Lung (tissue), 12 donors: ENCODE data around the gene RERE. TPM values are rescaled to one million over a fixed set of nuclear protein-coding genes. Genes with fewer than 3 reads are reported as not detected.
A peak's percentile ranks its signal among the peaks of the same experiment; 100 is the strongest.

Experiments used
- ATAC-seq: fragments of 200-7000 bp; cut with Tn5 transposase; one replicate; pipeline ENCODE4 v1.9.1; 2020; ENCODE audit warnings: moderate number of reproducible peaks; ENCODE audit not compliant: insufficient read depth, low FRiP score
- DNase-seq, 3 donors: peaks; one replicate each; pipeline ENCODE4 v3.0.0-alpha.2; 2013 to 2017
- H3K27ac ChIP-seq, 2 donors: one replicate each; pipeline ENCODE4 v1.5.1; 2013; ENCODE audit warnings: mild to moderate bottlenecking in 2 of 2, moderate library complexity in 2 of 2, control low read depth in 1 of 2, inconsistent platforms in 1 of 2, low read depth in 1 of 2, low read length in 1 of 2
- H3K27me3 ChIP-seq, 3 donors: one replicate each; pipeline ENCODE4 v1.5.1; 2013; ENCODE audit warnings: low read length in 2 of 3; ENCODE audit not compliant: control insufficient read depth in 3 of 3, insufficient read depth in 3 of 3
- H3K36me3 ChIP-seq, 4 donors: one replicate each; pipeline ENCODE4 v1.5.1; 2013; ENCODE audit warnings: low read length in 4 of 4, mild to moderate bottlenecking in 1 of 4, moderate library complexity in 1 of 4; ENCODE audit not compliant: control insufficient read depth in 4 of 4, insufficient read depth in 4 of 4
- H3K4me1 ChIP-seq, 5 donors: one replicate each; pipeline ENCODE4 v1.5.1; 2013; ENCODE audit warnings: low read length in 5 of 5, mild to moderate bottlenecking in 2 of 5, moderate library complexity in 1 of 5; ENCODE audit not compliant: control insufficient read depth in 5 of 5, insufficient read depth in 5 of 5
- H3K4me3 ChIP-seq: one replicate; pipeline ENCODE4 v1.5.1; 2013; ENCODE audit warnings: mild to moderate bottlenecking, control low read depth, moderate library complexity
- H3K9ac ChIP-seq, 2 donors: one replicate each; pipeline ENCODE4 v1.5.1; 2013; ENCODE audit warnings: low read length in 2 of 2, control low read depth in 1 of 2; ENCODE audit not compliant: insufficient read depth in 1 of 2
- H3K9me3 ChIP-seq, 4 donors: one replicate each; pipeline ENCODE4 v1.5.1; 2013; ENCODE audit warnings: low read length in 3 of 4, mild to moderate bottlenecking in 1 of 4, moderate library complexity in 1 of 4; ENCODE audit not compliant: control insufficient read depth in 4 of 4, insufficient read depth in 3 of 4
- CTCF ChIP-seq: IDR thresholded peaks from 2 replicates; pipeline ENCODE4 v1.5.1; 2012; ENCODE audit warnings: mild to moderate bottlenecking; ENCODE audit errors: control extremely low read depth, extremely low read depth
- WGBS, 2 donors: extraction: QIAGEN DNeasy Blood & Tissue Kit; methylation state at CpG; one replicate each; pipeline ENCODE4 v1.1.7; 2013; 5-methylcytosine and 5-hydroxymethylcytosine counted together
- polyA plus RNA-seq, 2 donors: library from polyadenylated mRNA; stranded (reverse); fragments of 200-250 nt; gene quantifications; one replicate each; pipeline ENCODE4 v1.2.1, GENCODE V29; 2013
- total RNA-seq, 2 donors: library from RNA; depleted of rRNA in 1 of 2; stranded (reverse); fragments of >200 nt in 1 of 2; gene quantifications; one replicate each; pipeline ENCODE4 v1.2.1, GENCODE V29; 2014 to 2021
- donor health status: control.
- donor health status: control.
- donor health status: Bipolar disorder and iron deficiency.
- donor health status: healthy.
- donor health status: DM: yes; HTN: yes; CAD: no.

The RERE gene
- total and polyA plus RNA-seq, 4 donors = 21.7 to 207 (median 57.5) TPM

GRCh38 chr1:8860738-8861516, 43.5 kb upstream of the RERE start:
- no peak overlapping the region for H3K9ac ChIP-seq
- DNase-seq = no peak
- H3K4me3 ChIP-seq = no peak overlapping the region
- H3K9me3 ChIP-seq = peaks cover 0 to 2% (median 0%) of the 10 kb centered on the region in 4 donors
- 86 to 90% methylated on average over 21 of the region's 21 CpGs for WGBS, 2 donors
- no peak for TF ChIP-seq CTCF
- no peaks in the 10 kb centered on the region for H3K27me3 ChIP-seq
- H3K4me1 ChIP-seq = peaks cover 0 to 2% (median 0%) of the 10 kb centered on the region in 5 donors
- no peak overlapping the region for H3K27ac ChIP-seq
- ATAC-seq = no peak
- H3K36me3 ChIP-seq = peaks cover 51 to 67% (median 55%) of the 10 kb centered on the region in 4 donors

GRCh38 chr1:8858888-8859706, 41.7 kb upstream of the RERE start:
- 54 to 70% methylated on average over 12 of the region's 12 CpGs for WGBS, 2 donors
- no peak for ATAC-seq
- H3K27ac ChIP-seq = peak overlapping the region; percentile 25 to 43
- peaks cover 0 to 2% (median 0%) of the 10 kb centered on the region in 5 donors for H3K4me1 ChIP-seq
- TF ChIP-seq CTCF = peak; percentile 37
- DNase-seq = peak; percentile 45 to 70 (median 66)
- no peaks in the 10 kb centered on the region for H3K27me3 ChIP-seq
- no peak overlapping the region for H3K9ac ChIP-seq
- no peak overlapping the region for H3K4me3 ChIP-seq
- peaks cover 0 to 2% (median 0%) of the 10 kb centered on the region in 4 donors for H3K9me3 ChIP-seq
- peaks cover 37 to 50% (median 40%) of the 10 kb centered on the region in 4 donors for H3K36me3 ChIP-seq

GRCh38 chr1:8858112-8858668, 40.8 kb upstream of the RERE start:
- no peaks in the 10 kb centered on the region for H3K27me3 ChIP-seq
- H3K9me3 ChIP-seq = peaks cover 0 to 2% (median 0%) of the 10 kb centered on the region in 4 donors
- H3K4me1 ChIP-seq = peaks cover 0 to 2% (median 0%) of the 10 kb centered on the region in 5 donors
- no peak overlapping the region for H3K4me3 ChIP-seq
- ATAC-seq (no peak), DNase-seq (peak in 2 of 3 donors; percentile 37 to 50)
- WGBS, 2 donors = 8 to 29% methylated on average over 2 of the region's 2 CpGs
- H3K9ac ChIP-seq = no peak overlapping the region
- no peak for TF ChIP-seq CTCF
- peaks cover 29 to 41% (median 34%) of the 10 kb centered on the region in 4 donors for H3K36me3 ChIP-seq
- H3K27ac ChIP-seq = peak overlapping the region in 1 of 2 donors; percentile 4
